Mesenchymal stem cell (in vitro differentiated cells and primary cell): Measurements from ENCODE around the gene LAD1.

Experiments
- DNase-seq: peaks from one replicate; pipeline ENCODE4 v3.0.0-alpha.2; 2013
- H2AFZ ChIP-seq: one replicate; pipeline ENCODE4 v1.6.1; 2013; ENCODE audit warnings: low read depth, mild to moderate bottlenecking, control low read depth, inconsistent platforms, low read length, moderate library complexity
- H2AK5ac ChIP-seq: 2 replicates; pipeline ENCODE4 v1.6.1; 2013; ENCODE audit warnings: low read length, moderate library complexity, mild to moderate bottlenecking, inconsistent platforms; ENCODE audit not compliant: severe bottlenecking
- H2BK120ac ChIP-seq: one replicate; pipeline ENCODE4 v1.6.1; 2013; ENCODE audit warnings: low read depth, mild to moderate bottlenecking, inconsistent platforms, low read length, moderate library complexity
- H2BK12ac ChIP-seq, 2 experiments: one replicate each; pipeline ENCODE4 v1.6.1; 2013; ENCODE audit warnings: inconsistent platforms in 2 of 2, low read length in 2 of 2, mild to moderate bottlenecking in 2 of 2, moderate library complexity in 2 of 2, control low read depth in 1 of 2
- H2BK15ac ChIP-seq: one replicate; pipeline ENCODE4 v1.6.1; 2013; ENCODE audit warnings: mild to moderate bottlenecking, low read depth, inconsistent platforms; ENCODE audit not compliant: poor library complexity, severe bottlenecking
- H2BK5ac ChIP-seq: 2 replicates; pipeline ENCODE4 v1.6.1; 2013; ENCODE audit warnings: low read depth, mild to moderate bottlenecking, low read length, control low read depth, inconsistent platforms; ENCODE audit not compliant: poor library complexity, severe bottlenecking
- H3K14ac ChIP-seq, 2 experiments: one replicate each; pipeline ENCODE4 v1.6.1; 2013; ENCODE audit warnings: inconsistent platforms in 2 of 2, low read length in 2 of 2, control low read depth in 1 of 2, mild to moderate bottlenecking in 1 of 2, moderate library complexity in 1 of 2
- H3K18ac ChIP-seq, 2 experiments: one replicate each; pipeline ENCODE4 v1.6.1; 2013; ENCODE audit warnings: inconsistent platforms in 2 of 2, low read length in 2 of 2, control low read depth in 1 of 2, low read depth in 1 of 2, mild to moderate bottlenecking in 1 of 2
- H3K23ac ChIP-seq, 2 experiments: one replicate each; pipeline ENCODE4 v1.6.1; 2013; ENCODE audit warnings: inconsistent platforms in 2 of 2, low read length in 2 of 2, mild to moderate bottlenecking in 2 of 2, moderate library complexity in 2 of 2, control low read depth in 1 of 2
- H3K27ac ChIP-seq: 2 replicates; pipeline ENCODE4 v1.5.1; 2013; ENCODE audit warnings: mild to moderate bottlenecking, moderate library complexity, low read length, control low read depth, inconsistent platforms; ENCODE audit not compliant: poor library complexity, severe bottlenecking
- H3K27me3 ChIP-seq, 2 experiments: 2 replicates each; pipeline versions ENCODE4 v1.6.1 to v1.7.0; 2013; ENCODE audit warnings: low read length in 2 of 2, mild to moderate bottlenecking in 2 of 2, moderate library complexity in 2 of 2, control low read depth in 1 of 2, inconsistent platforms in 1 of 2; ENCODE audit not compliant: control insufficient read depth in 1 of 2, insufficient read depth in 1 of 2
- H3K36me3 ChIP-seq, 2 experiments: 2 replicates each; pipeline versions ENCODE4 v1.6.1 to v1.7.0; 2013; ENCODE audit warnings: low read length in 2 of 2, control low read depth in 1 of 2, inconsistent platforms in 1 of 2, low read depth in 1 of 2, mild to moderate bottlenecking in 1 of 2; ENCODE audit not compliant: insufficient read depth in 2 of 2, control insufficient read depth in 1 of 2
- H3K4ac ChIP-seq, 2 experiments: one replicate each; pipeline ENCODE4 v1.6.1; 2013; ENCODE audit warnings: inconsistent platforms in 2 of 2, low read length in 2 of 2, mild to moderate bottlenecking in 2 of 2, moderate library complexity in 2 of 2, control low read depth in 1 of 2, low read depth in 1 of 2
- H3K4me1 ChIP-seq: 2 replicates; pipeline ENCODE4 v1.6.1; 2013; ENCODE audit warnings: low read depth, low read length, control low read depth; ENCODE audit not compliant: control insufficient read depth, insufficient read depth
- H3K4me2 ChIP-seq: 2 replicates; pipeline ENCODE4 v1.6.1; 2013; ENCODE audit warnings: low read length, mild to moderate bottlenecking, inconsistent platforms; ENCODE audit not compliant: poor library complexity, severe bottlenecking
- H3K4me3 ChIP-seq, 2 experiments: 2 replicates each; pipeline versions ENCODE4 v1.5.1 to v1.7.0; 2013; ENCODE audit warnings: low read length in 2 of 2, mild to moderate bottlenecking in 2 of 2, control low read depth in 1 of 2, low read depth in 1 of 2; ENCODE audit not compliant: insufficient read depth in 1 of 2
- H3K79me1 ChIP-seq: replicated peaks from 2 replicates; pipeline ENCODE4 v1.6.1; 2013; ENCODE audit warnings: mild to moderate bottlenecking, control low read depth, low read length, inconsistent platforms; ENCODE audit not compliant: poor library complexity, severe bottlenecking
- H3K9ac ChIP-seq: 2 replicates; pipeline ENCODE4 v1.7.0; 2013; ENCODE audit warnings: mild to moderate bottlenecking, low read length, moderate library complexity
- H3K9me3 ChIP-seq: 2 replicates; pipeline ENCODE4 v1.7.0; 2013; ENCODE audit warnings: mild to moderate bottlenecking, low read length; ENCODE audit not compliant: control insufficient read depth
- H4K8ac ChIP-seq: one replicate; pipeline ENCODE4 v1.6.1; 2013; ENCODE audit warnings: inconsistent platforms, mild to moderate bottlenecking, low read length, moderate library complexity
- H4K91ac ChIP-seq: one replicate; pipeline ENCODE4 v1.6.1; 2013; ENCODE audit warnings: mild to moderate bottlenecking, low read length, inconsistent platforms
- WGBS: methylation state at CpG from one replicate; pipeline ENCODE4 v1.1.7; 2013; ENCODE audit warnings: mixed read lengths; 5-methylcytosine and 5-hydroxymethylcytosine counted together

LAD1 gene

GRCh38 chr1:201357636-201358348, 41.3 kb downstream of the LAD1 start:
- Histone ChIP-seq H3K27ac (no peak overlapping the region), H2AK5ac (no peak overlapping the region), H2AFZ (no peak overlapping the region), H3K23ac (no peak overlapping the region), H2BK5ac (no peak overlapping the region), H3K4me1 (peaks cover 7% of the 10 kb centered on the region), H3K18ac (no peak overlapping the region), H3K36me3 (peaks cover 0 to 12% of the 10 kb centered on the region in 2 experiments), H3K14ac (no peak overlapping the region), H3K79me1 (no peaks in the 10 kb centered on the region), H3K9me3 (no peaks in the 10 kb centered on the region), H3K4me2 (no peak overlapping the region), H4K8ac (no peak overlapping the region), H2BK120ac (no peak overlapping the region), H2BK12ac (no peak overlapping the region), H4K91ac (no peak overlapping the region), H3K27me3 (peaks cover 9 to 80% of the 10 kb centered on the region in 2 experiments), H2BK15ac (no peak overlapping the region), H3K4me3 (no peak overlapping the region), H3K4ac (no peak overlapping the region), H3K9ac (no peak overlapping the region)
- 80% methylated on average over 8 of the region's 10 CpGs for WGBS
- DNase-seq = no peak

- Histone ChIP-seq H2BK120ac (no peak overlapping the region), H2BK12ac (no peak overlapping the region)
Observed at GRCh38 chr1:201357211-201357610, 41.9 kb downstream of the LAD1 start.

GRCh38 chr1:201356701-201357100, 42.4 kb downstream of the LAD1 start:
- H3K27ac ChIP-seq = no peak overlapping the region
- H4K91ac ChIP-seq = no peak overlapping the region
- no peak overlapping the region for H3K18ac ChIP-seq
- peaks cover 0 to 12% of the 10 kb centered on the region in 2 experiments for H3K36me3 ChIP-seq
- WGBS = 73% methylated on average over 11 of the region's 11 CpGs
- H3K4me2 ChIP-seq = no peak overlapping the region
- H2BK15ac ChIP-seq = no peak overlapping the region
- H3K9ac ChIP-seq = no peak overlapping the region
- H2AK5ac ChIP-seq = no peak overlapping the region
- H2BK12ac ChIP-seq = no peak overlapping the region
- no peak overlapping the region for H4K8ac ChIP-seq
- peaks cover 9 to 80% of the 10 kb centered on the region in 2 experiments for H3K27me3 ChIP-seq
- H2AFZ ChIP-seq = no peak overlapping the region
- H3K4me3 ChIP-seq = no peak overlapping the region
- no peaks in the 10 kb centered on the region for H3K9me3 ChIP-seq
- H3K4me1 ChIP-seq = peaks cover 5% of the 10 kb centered on the region
- no peak for DNase-seq
- no peak overlapping the region for H2BK120ac ChIP-seq
- H3K23ac ChIP-seq = no peak overlapping the region
- no peak overlapping the region for H3K4ac ChIP-seq
- no peaks in the 10 kb centered on the region for H3K79me1 ChIP-seq
- H2BK5ac ChIP-seq = no peak overlapping the region
- H3K14ac ChIP-seq = no peak overlapping the region

More at GRCh38 chr1:201357211-201357610, 41.9 kb downstream of the LAD1 start:
- Histone ChIP-seq H3K23ac (no peak overlapping the region), H3K9me3 (no peaks in the 10 kb centered on the region), H3K4ac (no peak overlapping the region), H3K4me2 (no peak overlapping the region), H2AK5ac (no peak overlapping the region), H3K14ac (no peak overlapping the region), H3K36me3 (peaks cover 0 to 12% of the 10 kb centered on the region in 2 experiments), H3K4me3 (no peak overlapping the region), H3K4me1 (peaks cover 7% of the 10 kb centered on the region), H2AFZ (no peak overlapping the region), H3K27ac (no peak overlapping the region), H3K79me1 (no peaks in the 10 kb centered on the region), H4K91ac (no peak overlapping the region), H3K27me3 (peaks cover 9 to 80% of the 10 kb centered on the region in 2 experiments), H2BK15ac (no peak overlapping the region), H3K9ac (no peak overlapping the region), H4K8ac (no peak overlapping the region), H2BK5ac (no peak overlapping the region), H3K18ac (no peak overlapping the region)
- no peak for DNase-seq
- WGBS = 79% methylated on average over 8 of the region's 8 CpGs

DNA sequence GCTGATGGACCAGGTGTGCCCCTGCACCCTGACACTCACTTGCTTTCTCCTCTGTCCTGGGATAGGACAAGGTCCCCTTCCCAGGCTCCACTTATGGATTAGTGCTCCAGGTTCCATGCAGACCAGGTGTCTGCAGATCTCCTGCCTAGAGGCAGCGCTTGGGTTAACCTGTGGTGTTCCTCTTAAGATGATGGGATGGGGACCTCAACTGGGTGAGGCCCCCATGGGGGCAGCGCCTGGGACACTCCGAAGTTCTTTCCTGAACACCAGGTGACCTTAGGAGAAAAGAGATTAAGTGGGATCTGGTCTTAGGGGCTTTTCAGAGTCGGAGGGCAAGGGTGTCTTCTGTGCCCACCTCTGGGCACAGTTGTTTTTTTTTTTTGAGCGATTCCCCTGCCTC, 42.9 kb downstream of the LAD1 start:
- no peak overlapping the region for H3K18ac ChIP-seq
- H2AK5ac ChIP-seq = no peak overlapping the region
- no peak overlapping the region for H4K8ac ChIP-seq
- WGBS = 85% methylated on average over 5 of the region's 5 CpGs
- H3K9ac ChIP-seq = no peak overlapping the region
- no peak overlapping the region for H2BK15ac ChIP-seq
- H3K4ac ChIP-seq = no peak overlapping the region
- H2BK12ac ChIP-seq = no peak overlapping the region
- peaks cover 4% of the 10 kb centered on the region for H3K4me1 ChIP-seq
- no peak for DNase-seq
- no peak overlapping the region for H2BK5ac ChIP-seq
- no peaks in the 10 kb centered on the region for H3K79me1 ChIP-seq
- H3K4me3 ChIP-seq = no peak overlapping the region
- H4K91ac ChIP-seq = no peak overlapping the region
- no peak overlapping the region for H3K27ac ChIP-seq
- H3K23ac ChIP-seq = no peak overlapping the region
- no peak overlapping the region for H2BK120ac ChIP-seq
- no peak overlapping the region for H2AFZ ChIP-seq
- no peak overlapping the region for H3K4me2 ChIP-seq
- no peak overlapping the region for H3K14ac ChIP-seq
- peaks cover 0 to 9% of the 10 kb centered on the region in 2 experiments for H3K36me3 ChIP-seq
- H3K27me3 ChIP-seq = peaks cover 9 to 84% of the 10 kb centered on the region in 2 experiments
- H3K9me3 ChIP-seq = no peaks in the 10 kb centered on the region
